DOHH2 (cell line): ENCODE results near the gene SPSB4.

Experiments used
- CTCF ChIP-seq: fragments of 200-600 bp; sonication (generic); IDR thresholded peaks from one replicate; pipeline ENCODE4 v1.5.1; 2014; ENCODE audit warnings: antibody characterized with exemption, mild to moderate bottlenecking, low read depth, low read length; ENCODE audit not compliant: poor library complexity, severe bottlenecking
- EZH2phosphoT487 ChIP-seq: fragments of 200-600 bp; sonication (generic); IDR thresholded peaks from 2 replicates; pipeline ENCODE4 v1.6.1; 2017; ENCODE audit warnings: borderline replicate concordance, mild to moderate bottlenecking, antibody characterized with exemption, low read length, moderate library complexity, mixed read lengths

- TF ChIP-seq CTCF (no peak), EZH2phosphoT487 (no peak)
Measured at GRCh38 chr3:141152130-141152529, 101.0 kb downstream of the SPSB4 start.
